H1 (cell line): ENCODE measurements around the gene HDAC6. TPM values are rescaled to one million over a fixed set of nuclear protein-coding genes. Genes with fewer than 3 reads are reported as not detected.

Source experiments
- BRCA1 ChIP-seq: IDR thresholded peaks from 2 replicates; pipeline ENCODE4 v1.6.1; 2012; ENCODE audit warnings: low read depth, low read length, improper control_type of control experiment
- CBX5 ChIP-seq: fragments of 300-800, 300-1000 bp; sonication (generic); IDR thresholded peaks from 2 replicates; pipeline ENCODE4 v1.7.1; 2016; ENCODE audit warnings: antibody characterized with exemption, low read length, low read depth
- CREB1 ChIP-seq: IDR thresholded peaks from 2 replicates; pipeline ENCODE4 v1.6.1; 2012; ENCODE audit warnings: inconsistent platforms
- HDAC2 ChIP-seq, 2 experiments: fragments of 300-600 bp in 1 of 2; sonication (generic) in 1 of 2; IDR thresholded peaks; 2 replicates each; pipeline ENCODE4 v1.6.1; 2011 to 2012; ENCODE audit warnings: low read depth in 2 of 2, low read length in 2 of 2, mild to moderate bottlenecking in 2 of 2, moderate library complexity in 2 of 2, borderline replicate concordance in 1 of 2, inconsistent platforms in 1 of 2
- KDM1A ChIP-seq: fragments of 200-600, 300-600 bp; sonication (generic); IDR thresholded peaks from 2 replicates; pipeline ENCODE4 v1.7.1; 2016; ENCODE audit warnings: mild to moderate bottlenecking, low read length, borderline replicate concordance
- KDM4A ChIP-seq: IDR thresholded peaks from one replicate; pipeline ENCODE4 v1.7.1; 2012; ENCODE audit warnings: low read depth, mild to moderate bottlenecking, moderate library complexity, low read length, inconsistent platforms; ENCODE audit not compliant: severe bottlenecking
- KDM5A ChIP-seq: fragments of 200-600 bp; IDR thresholded peaks from 2 replicates; pipeline ENCODE4 v1.7.1; 2012; ENCODE audit warnings: mild to moderate bottlenecking, low read length, inconsistent platforms, mixed read lengths
- NANOG ChIP-seq: IDR thresholded peaks from 2 replicates; pipeline ENCODE4 v1.6.1; 2011; ENCODE audit warnings: low read length, low read depth, mild to moderate bottlenecking, inconsistent platforms; ENCODE audit not compliant: insufficient read depth, poor library complexity, severe bottlenecking
- POLR2A ChIP-seq, 2 experiments: IDR thresholded peaks; 1 replicate in 1 of 2; 2 replicates in 1 of 2; pipeline ENCODE4 v1.6.1; 2011; ENCODE audit warnings: low read depth in 2 of 2, low read length in 2 of 2, mild to moderate bottlenecking in 2 of 2; ENCODE audit errors: control extremely low read depth in 1 of 2
- POLR2AphosphoS5 ChIP-seq: IDR thresholded peaks from 2 replicates; pipeline ENCODE4 v1.6.1; 2011; ENCODE audit warnings: low read depth, low read length
- SIN3A ChIP-seq, 2 experiments: IDR thresholded peaks in 1 of 2; conservative IDR thresholded peaks in 1 of 2; 2 replicates each; pipeline ENCODE4 v1.6.1; 2011 to 2012; ENCODE audit warnings: low read length in 2 of 2, improper control_type of control experiment in 1 of 2, low read depth in 1 of 2, mild to moderate bottlenecking in 1 of 2
- SP4 ChIP-seq: IDR thresholded peaks from 2 replicates; pipeline ENCODE4 v1.6.1; 2012; ENCODE audit warnings: low read length, inconsistent platforms
- SRF ChIP-seq: IDR thresholded peaks from 2 replicates; pipeline ENCODE4 v1.6.1; 2011; ENCODE audit warnings: mild to moderate bottlenecking, low read depth, low read length, moderate library complexity
- TAF1 ChIP-seq: IDR thresholded peaks from 2 replicates; pipeline ENCODE4 v1.6.1; 2011; ENCODE audit warnings: mild to moderate bottlenecking, low read depth, low read length
- TAF7 ChIP-seq: optimal IDR thresholded peaks from 2 replicates; pipeline ENCODE3; 2011; ENCODE audit warnings: low read depth, mild to moderate bottlenecking, inconsistent platforms, low read length, moderate library complexity, borderline replicate concordance
- ZNF274 ChIP-seq: IDR thresholded peaks from 2 replicates; pipeline ENCODE4 v1.7.0; 2012; ENCODE audit warnings: low read length, borderline replicate concordance; ENCODE audit errors: extremely low read depth
- polyA plus RNA-seq, 7 experiments: library from polyadenylated mRNA; depleted of rRNA in 3 of 7; stranded (reverse) in 5 of 7; unstranded in 2 of 7; fragments of >200 nt in 5 of 7; fragments of 200-250 nt in 2 of 7; gene quantifications; 1 replicate in 5 of 7; 2 replicates in 1 of 7; 4 replicates in 1 of 7; pipeline versions ENCODE4 v1.2.1 to v1.2.3, GENCODE V29; 2011 to 2013; ENCODE audit warnings: missing spikeins in 2 of 7, mixed read lengths in 2 of 7
- total RNA-seq: library from RNA; stranded (reverse); fragmentation: NEBNext Ultra II Directional; extraction: Animal tissue kit (Norgen Biotek cat#: 25700); gene quantifications from 2 replicates; pipeline ENCODE4 v1.2.1, GENCODE V29; 2021
- TF ChIP-seq, protein P1 (sequence below): IDR thresholded peaks from 2 replicates; pipeline ENCODE4 v1.6.1; 2011; ENCODE audit warnings: low read length, improper control_type of control experiment
- TF ChIP-seq, protein P2 (sequence below): IDR thresholded peaks from 2 replicates; pipeline ENCODE4 v1.6.1; 2012; ENCODE audit warnings: inconsistent platforms
- TF ChIP-seq, protein P3 (sequence below): IDR thresholded peaks from 2 replicates; pipeline ENCODE4 v1.6.1; 2011; ENCODE audit warnings: low read depth, mild to moderate bottlenecking, low read length; ENCODE audit not compliant: insufficient read depth
- TF ChIP-seq, protein P4 (sequence below): IDR thresholded peaks from 2 replicates; pipeline ENCODE4 v1.6.1; 2012; ENCODE audit warnings: low read length, inconsistent platforms

HDAC6 gene
- total and polyA plus RNA-seq, 2 of the 8 experiments (the other 6 are each of a cell fraction or from before 2014, with no cell fraction given): 34.0 to 51.8 TPM

DNA sequence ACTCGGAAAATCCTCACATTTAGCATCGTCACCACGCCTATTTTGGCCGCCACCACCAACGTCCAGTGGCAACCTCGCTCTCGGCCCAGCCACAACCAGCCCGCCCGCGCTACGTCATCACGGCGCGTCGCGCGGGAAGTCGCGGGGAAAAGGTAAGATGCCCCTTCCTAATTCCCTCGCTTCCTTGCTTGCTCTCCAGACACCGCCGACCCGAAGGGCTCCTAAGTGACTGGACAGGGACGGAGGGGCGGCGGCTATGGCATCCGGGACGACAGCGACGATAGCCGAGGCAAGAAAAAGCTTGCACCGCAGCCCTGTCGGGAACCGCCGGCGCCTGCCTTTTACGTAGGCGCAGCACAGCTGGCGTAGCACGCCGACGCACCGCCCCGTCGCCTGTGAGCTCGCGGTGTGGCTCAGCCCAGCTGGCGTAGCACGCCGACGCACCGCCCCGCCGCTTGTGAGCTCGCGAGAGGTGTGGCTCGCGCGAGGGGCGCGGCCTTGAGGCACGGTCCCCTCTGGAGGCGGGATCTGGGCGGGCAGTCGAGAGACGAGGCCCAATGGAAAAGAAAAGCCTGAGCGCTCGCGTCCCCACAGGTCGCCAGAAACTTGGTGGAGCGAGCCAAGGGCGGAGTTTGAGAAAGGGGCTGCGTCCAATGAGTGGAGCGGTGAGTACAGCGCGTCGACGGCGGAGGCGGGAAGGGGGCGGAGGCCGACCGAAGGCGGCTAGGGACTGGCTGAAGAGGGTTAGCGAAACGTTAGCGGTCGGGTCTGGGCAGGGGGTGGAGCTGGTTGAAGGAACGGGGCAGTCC lies at the start of gene HDAC6 (continued):
- TF ChIP-seq, protein P1, sequence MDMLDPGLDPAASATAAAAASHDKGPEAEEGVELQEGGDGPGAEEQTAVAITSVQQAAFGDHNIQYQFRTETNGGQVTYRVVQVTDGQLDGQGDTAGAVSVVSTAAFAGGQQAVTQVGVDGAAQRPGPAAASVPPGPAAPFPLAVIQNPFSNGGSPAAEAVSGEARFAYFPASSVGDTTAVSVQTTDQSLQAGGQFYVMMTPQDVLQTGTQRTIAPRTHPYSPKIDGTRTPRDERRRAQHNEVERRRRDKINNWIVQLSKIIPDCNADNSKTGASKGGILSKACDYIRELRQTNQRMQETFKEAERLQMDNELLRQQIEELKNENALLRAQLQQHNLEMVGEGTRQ: no peak
- peak in 1 of 2 experiments; percentile 53; a peak in 1 of 4 replicates for TF ChIP-seq SIN3A (conservative IDR thresholded peaks at IDR 0.05 in 1 of 2, IDR thresholded peaks at IDR 0.05 in 1 of 2; ENCODE audit: low read depth in 1 of 2, low read length in 2 of 2)
- TF ChIP-seq TAF7: peak; percentile 53
- TF ChIP-seq, protein P2, sequence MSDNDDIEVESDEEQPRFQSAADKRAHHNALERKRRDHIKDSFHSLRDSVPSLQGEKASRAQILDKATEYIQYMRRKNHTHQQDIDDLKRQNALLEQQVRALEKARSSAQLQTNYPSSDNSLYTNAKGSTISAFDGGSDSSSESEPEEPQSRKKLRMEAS: peak; percentile 55; the same call in 1 of the 2 replicates
- peak; percentile 76 for TF ChIP-seq BRCA1
- TF ChIP-seq NANOG: no peak
- TF ChIP-seq CREB1: peak; percentile 97
- TF ChIP-seq, protein P3, sequence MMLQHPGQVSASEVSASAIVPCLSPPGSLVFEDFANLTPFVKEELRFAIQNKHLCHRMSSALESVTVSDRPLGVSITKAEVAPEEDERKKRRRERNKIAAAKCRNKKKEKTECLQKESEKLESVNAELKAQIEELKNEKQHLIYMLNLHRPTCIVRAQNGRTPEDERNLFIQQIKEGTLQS: peak; percentile 67
- no peak for TF ChIP-seq CBX5
- TF ChIP-seq KDM4A: peak; percentile 91
- no peak for TF ChIP-seq KDM1A
- peak in 1 of 2 experiments; percentile 25; a peak in 1 of 3 replicates for TF ChIP-seq POLR2A (IDR thresholded peaks at IDR 0.05; ENCODE audit: control extremely low read depth in 1 of 2, low read depth in 2 of 2, low read length in 2 of 2)
- 0 out of 2 replicates have a peak, but pooled peaks have one; percentile 16 for TF ChIP-seq SRF
- TF ChIP-seq HDAC2 (IDR thresholded peaks at IDR 0.05; ENCODE audit: borderline replicate concordance in 1 of 2, low read depth in 2 of 2, low read length in 2 of 2): no peak
- no peak for TF ChIP-seq ZNF274
- TF ChIP-seq SP4: 0 out of 2 replicates have a peak, but pooled peaks have one; percentile 54
- TF ChIP-seq, protein P4, sequence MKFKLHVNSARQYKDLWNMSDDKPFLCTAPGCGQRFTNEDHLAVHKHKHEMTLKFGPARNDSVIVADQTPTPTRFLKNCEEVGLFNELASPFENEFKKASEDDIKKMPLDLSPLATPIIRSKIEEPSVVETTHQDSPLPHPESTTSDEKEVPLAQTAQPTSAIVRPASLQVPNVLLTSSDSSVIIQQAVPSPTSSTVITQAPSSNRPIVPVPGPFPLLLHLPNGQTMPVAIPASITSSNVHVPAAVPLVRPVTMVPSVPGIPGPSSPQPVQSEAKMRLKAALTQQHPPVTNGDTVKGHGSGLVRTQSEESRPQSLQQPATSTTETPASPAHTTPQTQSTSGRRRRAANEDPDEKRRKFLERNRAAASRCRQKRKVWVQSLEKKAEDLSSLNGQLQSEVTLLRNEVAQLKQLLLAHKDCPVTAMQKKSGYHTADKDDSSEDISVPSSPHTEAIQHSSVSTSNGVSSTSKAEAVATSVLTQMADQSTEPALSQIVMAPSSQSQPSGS: no peak
- TF ChIP-seq POLR2AphosphoS5: peak; percentile 37
- peak; percentile 77 for TF ChIP-seq TAF1
- peak; percentile 80 for TF ChIP-seq KDM5A
